Ectodermal cell (in vitro differentiated cells): ENCODE data around the gene TAOK3.
"Not testable (repeated sequence)": the region's sequence is repeated elsewhere in the genome, so short reads cannot be mapped to it uniquely, and the experiment has no call there.

Experiments used
- H3K27ac ChIP-seq: 2 replicates; pipeline ENCODE4 v1.7.0; 2013; ENCODE audit warnings: mild to moderate bottlenecking, low read depth, low read length; ENCODE audit not compliant: insufficient read depth, poor library complexity, severe bottlenecking
- H3K27me3 ChIP-seq: 2 replicates; pipeline ENCODE4 v1.7.0; 2013; ENCODE audit warnings: mild to moderate bottlenecking, low read length; ENCODE audit not compliant: insufficient read depth, control insufficient read depth, poor library complexity, severe bottlenecking
- H3K36me3 ChIP-seq: one replicate; pipeline ENCODE4 v1.7.0; 2013; ENCODE audit warnings: low read length; ENCODE audit not compliant: control insufficient read depth, insufficient read depth
- H3K4me1 ChIP-seq: one replicate; pipeline ENCODE4 v1.7.0; 2013; ENCODE audit warnings: low read length; ENCODE audit not compliant: control insufficient read depth, insufficient read depth
- H3K4me3 ChIP-seq: 2 replicates; pipeline ENCODE4 v1.7.0; 2013; ENCODE audit warnings: low read depth, low read length, control low read depth; ENCODE audit not compliant: insufficient read depth
- H3K9me3 ChIP-seq: 2 replicates; pipeline ENCODE4 v1.7.0; 2013; ENCODE audit warnings: mild to moderate bottlenecking, low read length, moderate library complexity; ENCODE audit not compliant: control insufficient read depth
- WGBS, 2 experiments: methylation state at CpG; one replicate each; pipeline ENCODE4 v1.1.7; 2013; ENCODE audit warnings: missing lambda C conversion rate in 2 of 2; 5-methylcytosine and 5-hydroxymethylcytosine counted together

The TAOK3 gene

DNA sequence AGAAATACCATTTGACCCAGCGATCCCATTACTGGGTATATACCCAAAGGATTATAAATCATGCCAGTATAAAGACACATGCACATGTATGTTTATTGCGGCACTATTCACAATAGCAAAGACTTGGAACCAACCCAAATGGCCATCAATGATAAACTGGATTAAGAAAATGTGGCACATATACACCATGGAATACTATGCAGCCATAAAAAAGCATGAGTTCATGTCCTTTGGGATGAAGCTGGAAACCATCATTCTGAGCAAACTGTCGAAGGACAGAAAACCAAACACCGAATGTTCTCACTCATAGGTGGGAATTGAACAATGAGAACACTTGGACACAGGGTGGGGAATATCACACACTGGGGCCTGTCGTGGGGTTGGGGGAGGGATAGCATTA is 243.3 kb downstream of the TAOK3 start:
- H3K27me3 ChIP-seq, H3K36me3 ChIP-seq, H3K4me1 ChIP-seq, H3K4me3 ChIP-seq, H3K27ac ChIP-seq, H3K9me3 ChIP-seq: not testable (repeated sequence)
- 93 to 94% methylated on average over 5 of the region's 5 CpGs for WGBS, 2 experiments

DNA sequence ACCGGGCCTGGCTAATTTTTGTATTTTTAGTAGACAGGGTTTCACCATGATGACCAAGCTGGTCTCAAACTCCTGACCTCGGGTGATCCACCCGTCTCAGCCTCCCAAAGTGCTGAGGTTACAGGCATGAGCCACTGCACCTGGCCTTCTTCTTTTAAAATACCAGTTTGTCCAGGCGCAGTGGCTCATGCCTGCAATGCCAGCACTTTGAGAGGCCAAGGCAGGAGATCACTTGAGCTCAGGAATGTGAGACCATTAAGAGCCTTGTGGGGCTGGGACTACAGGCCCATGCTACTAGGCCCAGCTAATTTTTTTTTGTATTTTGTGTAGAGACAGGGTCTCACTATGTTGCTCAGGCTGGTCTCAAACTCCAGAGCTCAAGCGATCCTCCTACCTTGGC is 244.8 kb downstream of the TAOK3 start:
- Histone ChIP-seq H3K27ac (no peak overlapping the region), H3K9me3 (no peaks in the 10 kb centered on the region), H3K4me1 (no peaks in the 10 kb centered on the region), H3K4me3 (no peak overlapping the region), H3K27me3 (no peaks in the 10 kb centered on the region), H3K36me3 (no peaks in the 10 kb centered on the region)
- 94% methylated on average over 5 of the region's 5 CpGs for WGBS, 2 experiments

DNA sequence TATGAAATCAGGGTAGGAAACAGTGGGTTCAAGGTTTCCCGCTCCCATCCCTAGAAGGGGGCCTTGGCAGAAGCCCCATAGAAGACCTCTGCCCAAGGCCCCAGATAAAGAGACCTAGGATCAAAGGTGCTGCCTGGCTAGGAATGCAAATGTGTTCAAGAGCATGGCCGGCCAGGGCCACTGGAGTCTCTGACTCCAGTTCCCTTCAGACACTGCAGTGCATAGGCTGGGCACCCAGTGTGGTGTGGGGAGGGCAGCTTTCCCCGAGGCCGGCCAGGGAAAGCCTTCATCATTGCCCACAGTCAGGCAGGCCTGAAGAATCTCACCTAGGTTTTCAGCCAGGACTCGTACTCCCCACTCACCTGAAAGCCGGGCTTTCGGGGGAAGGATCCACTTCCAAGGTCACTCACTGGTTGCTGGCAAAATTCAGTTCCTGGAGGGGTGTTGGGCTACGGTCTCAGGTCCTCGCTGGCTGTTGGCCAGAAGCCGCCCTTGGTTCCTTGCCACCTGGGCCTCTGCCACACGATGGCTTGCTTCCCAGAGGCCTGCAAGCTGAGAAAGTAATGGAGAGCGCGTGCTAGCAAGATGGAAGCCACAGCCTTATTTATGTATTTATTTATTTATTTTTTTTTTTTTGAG is 246.5 kb downstream of the TAOK3 start:
- WGBS, 2 experiments: 92 to 93% methylated on average over 11 to 13 of the region's 13 CpGs
- Histone ChIP-seq H3K36me3 (no peaks in the 10 kb centered on the region), H3K27me3 (no peaks in the 10 kb centered on the region), H3K4me3 (no peak overlapping the region), H3K27ac (no peak overlapping the region), H3K9me3 (no peaks in the 10 kb centered on the region), H3K4me1 (no peaks in the 10 kb centered on the region)

DNA sequence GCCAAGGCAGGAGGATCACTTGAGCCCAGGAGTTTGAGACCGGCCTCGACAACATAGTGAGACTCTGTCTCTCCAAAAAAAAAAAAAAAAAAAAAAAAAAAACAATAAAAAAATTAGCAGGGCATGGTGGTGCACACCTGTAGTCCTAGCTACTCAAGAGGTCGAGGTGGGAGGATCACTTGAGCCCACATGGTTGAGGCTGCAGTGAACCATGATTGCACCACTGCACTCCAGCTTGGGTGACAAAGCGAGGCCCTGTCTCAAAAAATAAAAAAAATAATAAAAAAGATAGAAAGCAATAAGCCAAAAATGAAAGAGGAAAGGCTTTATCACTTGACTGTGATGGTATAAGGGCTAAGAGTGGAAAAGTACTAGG is 247.0 kb downstream of the TAOK3 start:
- no peaks in the 10 kb centered on the region for H3K27me3 ChIP-seq
- H3K4me1 ChIP-seq: no peaks in the 10 kb centered on the region
- no peaks in the 10 kb centered on the region for H3K36me3 ChIP-seq
- H3K27ac ChIP-seq: no peak overlapping the region
- no peak overlapping the region for H3K4me3 ChIP-seq
- whole genome bisulfite sequencing, 2 experiments: 89 to 98% methylated on average over 1 to 4 of the region's 4 CpGs
- no peaks in the 10 kb centered on the region for H3K9me3 ChIP-seq

DNA sequence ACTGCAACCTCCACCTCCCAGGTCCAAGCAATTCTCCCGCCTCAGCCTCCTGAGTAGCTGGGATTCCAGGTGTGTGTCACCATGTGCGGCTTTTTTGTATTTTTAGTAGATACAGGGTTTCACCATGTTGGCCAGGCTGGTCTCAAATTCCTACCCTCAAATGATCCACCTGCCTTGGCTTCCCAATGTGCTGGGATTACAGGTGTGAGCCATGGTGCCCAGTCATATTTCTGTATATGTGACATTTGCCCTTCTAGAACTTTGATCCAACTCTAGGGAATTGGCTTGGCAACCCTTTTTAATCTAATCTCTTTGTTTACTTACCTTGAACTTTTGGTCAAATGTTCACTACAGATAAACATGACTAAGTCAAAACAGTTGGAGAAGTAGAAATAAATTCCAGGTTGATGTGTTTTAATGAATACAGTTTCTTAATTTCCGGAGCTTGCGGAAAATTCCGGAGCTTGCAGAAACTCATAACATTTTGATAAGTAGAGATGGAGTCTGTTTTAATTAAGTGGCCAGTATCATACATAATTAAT is 248.3 kb downstream of the TAOK3 start:
- H3K36me3 ChIP-seq: no peaks in the 10 kb centered on the region
- H3K27ac ChIP-seq: no peak overlapping the region
- no peaks in the 10 kb centered on the region for H3K4me1 ChIP-seq
- no peaks in the 10 kb centered on the region for H3K9me3 ChIP-seq
- no peak overlapping the region for H3K4me3 ChIP-seq
- WGBS, 2 experiments: 89 to 98% methylated on average over 5 of the region's 5 CpGs
- H3K27me3 ChIP-seq: no peaks in the 10 kb centered on the region

DNA sequence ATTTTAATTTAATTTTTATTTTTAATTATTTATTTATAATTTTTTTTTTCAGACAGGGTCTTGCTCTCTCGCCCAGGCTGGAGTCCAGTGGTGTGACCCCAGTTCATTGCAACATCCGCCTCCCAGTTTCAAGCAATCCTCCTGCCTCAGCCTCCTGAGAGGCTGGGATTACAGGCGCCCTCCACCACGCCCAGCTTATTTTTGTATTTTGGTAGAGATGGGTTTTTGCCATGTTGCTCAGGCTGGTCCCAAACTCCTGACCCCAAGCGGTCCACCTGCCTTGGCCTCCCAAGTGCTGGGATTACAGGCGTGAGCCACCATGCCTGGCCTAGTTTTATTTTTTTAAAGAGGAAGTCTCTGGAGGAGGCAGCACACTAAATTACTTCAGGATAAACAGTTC is 250.4 kb downstream of the TAOK3 start:
- 96 to 97% methylated on average over 6 of the region's 6 CpGs for WGBS, 2 experiments
- Histone ChIP-seq H3K4me1 (no peaks in the 10 kb centered on the region), H3K27ac (no peak overlapping the region)

DNA sequence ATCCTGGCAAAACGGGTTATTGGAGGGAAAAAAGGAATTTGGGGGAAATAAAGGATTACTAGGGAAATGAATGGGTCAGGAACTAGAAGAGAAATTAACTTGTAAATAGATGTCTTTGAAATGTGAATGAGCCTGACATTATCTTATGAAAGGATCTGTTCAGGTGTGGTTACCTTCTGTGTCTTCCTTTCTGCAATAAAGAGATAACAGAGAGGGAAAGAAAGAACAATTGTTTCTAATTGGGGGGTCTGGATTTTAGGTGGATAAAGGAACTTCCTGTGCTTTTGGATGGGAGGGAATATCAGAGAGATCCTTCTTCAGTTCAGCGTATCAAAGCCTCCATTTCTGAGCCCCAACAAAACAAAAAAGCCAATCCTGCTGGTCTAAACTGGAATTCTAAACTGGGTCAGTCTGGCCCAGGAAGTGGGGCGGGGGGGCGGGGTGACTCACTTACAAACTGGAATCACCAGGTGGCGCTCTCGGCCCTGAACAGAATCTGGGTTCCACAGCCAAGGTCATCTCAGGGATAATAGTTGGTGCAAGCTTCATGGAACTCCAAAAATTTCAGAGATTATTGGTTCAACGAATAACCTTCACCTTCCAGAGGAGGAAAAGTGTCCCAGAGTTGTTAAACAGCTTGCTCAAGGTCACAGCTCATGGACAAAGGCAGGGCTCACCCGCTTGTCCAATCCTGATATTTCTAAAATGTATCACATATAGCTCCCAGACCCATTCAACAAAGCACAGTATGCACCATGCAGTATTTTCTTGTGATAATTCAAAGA is 251.9 kb downstream of the TAOK3 start:
- Histone ChIP-seq H3K4me3 (no peak overlapping the region), H3K36me3 (no peaks in the 10 kb centered on the region), H3K27me3 (no peaks in the 10 kb centered on the region), H3K4me1 (no peaks in the 10 kb centered on the region), H3K27ac (no peak overlapping the region), H3K9me3 (no peaks in the 10 kb centered on the region)
- WGBS, 2 experiments: 12 to 15% methylated on average over 8 of the region's 8 CpGs

More for the DNA sequence above, 250.4 kb downstream of the TAOK3 start:
- no peaks in the 10 kb centered on the region for H3K36me3 ChIP-seq
- H3K9me3 ChIP-seq: no peaks in the 10 kb centered on the region
- H3K27me3 ChIP-seq: no peaks in the 10 kb centered on the region
- H3K4me3 ChIP-seq: no peak overlapping the region

DNA sequence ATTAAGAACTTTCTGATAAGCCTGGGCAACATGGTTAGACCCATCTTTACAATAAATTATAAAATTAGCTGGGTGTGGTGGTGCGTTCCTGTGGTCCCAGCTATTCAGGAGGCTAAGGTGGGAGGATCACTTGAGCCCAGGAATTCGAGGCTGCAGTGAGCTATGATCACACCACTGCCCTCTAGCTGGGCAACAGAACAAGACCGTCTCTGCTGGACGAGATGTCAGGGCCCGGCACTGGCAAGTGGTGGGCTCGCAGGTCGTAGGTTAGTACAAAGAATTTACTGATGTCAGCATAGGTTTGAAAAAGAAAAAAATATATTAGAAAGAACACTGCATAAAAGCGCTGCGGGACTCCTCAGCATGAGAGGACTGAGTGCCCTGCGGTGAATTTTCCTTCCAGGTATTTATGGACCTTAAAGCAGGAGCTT is 253.2 kb downstream of the TAOK3 start:
- WGBS, 2 experiments: 45 to 53% methylated on average over 10 of the region's 10 CpGs
- no peaks in the 10 kb centered on the region for H3K27me3 ChIP-seq
- H3K4me1 ChIP-seq: no peaks in the 10 kb centered on the region
- no peak overlapping the region for H3K4me3 ChIP-seq
- H3K36me3 ChIP-seq: no peaks in the 10 kb centered on the region
- H3K9me3 ChIP-seq: no peaks in the 10 kb centered on the region
- H3K27ac ChIP-seq: no peak overlapping the region

DNA sequence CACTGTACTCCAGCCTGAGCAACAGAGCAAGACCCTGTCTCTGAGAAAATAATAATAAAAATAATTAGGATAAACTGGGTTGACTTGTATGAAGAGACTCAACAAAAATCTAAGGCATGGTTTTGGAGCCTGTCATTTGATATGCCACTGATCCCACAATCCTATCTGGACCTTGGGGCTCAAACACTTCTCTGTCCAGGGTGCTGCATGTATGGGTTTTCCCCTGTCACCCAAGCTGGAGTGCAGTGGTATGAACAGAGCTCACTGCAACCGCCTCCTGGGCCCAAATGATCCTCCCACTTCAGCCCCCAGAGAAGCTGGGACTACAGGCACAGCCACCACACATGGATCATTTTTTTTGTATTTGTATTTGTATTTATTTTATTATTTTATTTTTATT is 263.6 kb downstream of the TAOK3 start:
- H3K27me3 ChIP-seq: no peaks in the 10 kb centered on the region
- H3K4me1 ChIP-seq: no peaks in the 10 kb centered on the region
- WGBS, 2 experiments: 75 to 84% methylated on average over 1 of the region's 1 CpG
- H3K27ac ChIP-seq: no peak overlapping the region
- H3K36me3 ChIP-seq: no peaks in the 10 kb centered on the region
- H3K9me3 ChIP-seq: no peaks in the 10 kb centered on the region
- no peak overlapping the region for H3K4me3 ChIP-seq

DNA sequence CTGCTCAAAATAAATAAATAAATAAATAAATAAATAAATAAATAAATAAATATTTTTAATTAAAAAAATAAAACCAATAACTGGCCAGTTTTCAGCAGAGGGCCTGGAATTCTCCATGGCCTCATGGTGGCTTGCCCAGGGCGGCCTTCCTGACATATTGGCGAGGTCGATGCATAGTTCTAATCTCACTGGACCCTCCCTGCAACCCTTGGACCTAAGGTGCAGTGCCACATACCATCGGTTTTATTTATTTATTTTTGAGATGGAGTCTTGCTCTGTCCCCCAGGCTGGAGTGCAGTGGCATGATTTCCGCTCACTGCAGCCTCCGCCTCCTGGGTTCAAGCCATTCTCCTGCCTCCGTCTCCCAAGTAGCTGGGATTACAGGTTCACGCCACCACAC is 265.0 kb downstream of the TAOK3 start:
- no peaks in the 10 kb centered on the region for H3K4me1 ChIP-seq

More for the DNA sequence above, 265.0 kb downstream of the TAOK3 start:
- no peak overlapping the region for H3K4me3 ChIP-seq
- WGBS, 2 experiments: 92 to 93% methylated on average over 8 of the region's 8 CpGs
- peaks cover 5% of the 10 kb centered on the region for H3K27me3 ChIP-seq
- H3K9me3 ChIP-seq: no peaks in the 10 kb centered on the region
- H3K27ac ChIP-seq: no peak overlapping the region
- H3K36me3 ChIP-seq: no peaks in the 10 kb centered on the region
